ENCODE measurements around the gene CCNL1.

CCNL1 gene

DNA sequence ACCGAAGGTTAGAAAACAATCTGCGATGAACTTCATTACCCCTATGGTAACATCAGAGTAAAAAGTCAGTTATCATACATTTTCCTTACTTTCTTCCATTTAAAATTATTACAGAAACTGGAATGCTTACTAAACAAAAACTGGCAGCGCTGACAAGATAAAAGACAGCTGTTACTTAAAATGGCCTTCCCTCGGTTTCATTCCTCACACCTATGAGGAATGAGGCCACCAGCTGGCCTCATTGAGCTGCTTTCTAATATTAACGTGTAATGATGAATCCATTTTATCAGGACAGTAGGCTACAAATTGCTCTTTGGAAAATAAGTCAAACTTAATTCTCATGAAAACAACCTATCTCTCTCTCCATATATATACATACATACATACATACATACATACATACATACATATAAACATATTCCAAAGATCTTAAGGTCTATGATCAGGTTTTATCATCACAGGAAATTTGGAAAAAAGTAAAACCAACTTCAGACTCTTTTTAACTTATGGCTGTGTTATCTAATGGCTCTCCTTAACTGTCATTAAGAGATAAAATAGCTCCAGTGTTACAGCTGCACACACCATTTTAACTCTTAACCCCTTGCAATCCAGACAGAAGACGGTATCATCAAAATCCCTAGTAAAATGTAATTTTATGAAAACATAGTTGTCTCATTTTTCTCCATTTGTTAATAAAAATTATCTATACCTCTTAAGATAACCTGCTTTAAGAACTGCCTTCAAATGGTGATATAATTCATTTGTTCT, 5.2 kb downstream of the CCNL1 start:
- peak overlapping the region; percentile 29 for H3K4me3 ChIP-seq (IDR thresholded peaks at IDR 0.05; ENCODE audit: insufficient read depth, low read depth, low read length)

DNA sequence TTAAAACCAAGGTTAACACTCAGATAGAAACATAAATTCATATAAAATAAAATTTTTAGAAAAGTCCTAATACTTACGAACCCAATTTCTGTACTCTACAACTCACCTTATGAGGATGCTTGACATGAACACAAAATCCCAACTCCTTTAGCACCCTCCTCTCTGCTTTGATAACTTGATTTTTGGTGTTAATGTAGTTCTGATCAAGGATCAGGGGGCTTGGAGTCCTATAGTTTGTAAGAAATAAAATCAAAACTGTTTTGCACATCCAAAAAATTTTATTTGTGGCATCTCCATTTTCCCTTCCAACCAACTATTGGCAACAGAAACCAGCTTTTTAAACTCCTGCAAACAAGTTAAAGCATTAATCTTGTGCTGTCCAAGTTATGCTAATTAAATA, 7.0 kb downstream of the CCNL1 start:
- no peaks in the 10 kb centered on the region for H3K27me3 ChIP-seq (ENCODE audit: insufficient read depth, low read depth)
- peaks cover 70% of the 10 kb centered on the region for H3K4me1 ChIP-seq (ENCODE audit: low read depth, poor library complexity, severe bottlenecking)
- no peak overlapping the region for H2AFZ ChIP-seq (ENCODE audit: low read depth)
- no peak overlapping the region; the same call in 1 of the 2 replicates for H3K27ac ChIP-seq
- TF ChIP-seq, protein P1, sequence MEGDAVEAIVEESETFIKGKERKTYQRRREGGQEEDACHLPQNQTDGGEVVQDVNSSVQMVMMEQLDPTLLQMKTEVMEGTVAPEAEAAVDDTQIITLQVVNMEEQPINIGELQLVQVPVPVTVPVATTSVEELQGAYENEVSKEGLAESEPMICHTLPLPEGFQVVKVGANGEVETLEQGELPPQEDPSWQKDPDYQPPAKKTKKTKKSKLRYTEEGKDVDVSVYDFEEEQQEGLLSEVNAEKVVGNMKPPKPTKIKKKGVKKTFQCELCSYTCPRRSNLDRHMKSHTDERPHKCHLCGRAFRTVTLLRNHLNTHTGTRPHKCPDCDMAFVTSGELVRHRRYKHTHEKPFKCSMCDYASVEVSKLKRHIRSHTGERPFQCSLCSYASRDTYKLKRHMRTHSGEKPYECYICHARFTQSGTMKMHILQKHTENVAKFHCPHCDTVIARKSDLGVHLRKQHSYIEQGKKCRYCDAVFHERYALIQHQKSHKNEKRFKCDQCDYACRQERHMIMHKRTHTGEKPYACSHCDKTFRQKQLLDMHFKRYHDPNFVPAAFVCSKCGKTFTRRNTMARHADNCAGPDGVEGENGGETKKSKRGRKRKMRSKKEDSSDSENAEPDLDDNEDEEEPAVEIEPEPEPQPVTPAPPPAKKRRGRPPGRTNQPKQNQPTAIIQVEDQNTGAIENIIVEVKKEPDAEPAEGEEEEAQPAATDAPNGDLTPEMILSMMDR (conservative IDR thresholded peaks at IDR 0.05; ENCODE audit: low read depth, low read length): no peak
- H3K79me2 ChIP-seq (ENCODE audit: insufficient read depth, low read depth): peaks cover 96% of the 10 kb centered on the region
- no peak overlapping the region for H3K4me3 ChIP-seq (IDR thresholded peaks at IDR 0.05; ENCODE audit: insufficient read depth, low read depth, low read length)
- H3K36me3 ChIP-seq (ENCODE audit: insufficient read depth): peaks cover 93% of the 10 kb centered on the region
- peaks cover 66% of the 10 kb centered on the region for H4K20me1 ChIP-seq (ENCODE audit: insufficient read depth)
- peak overlapping the region; percentile 97; the same call in 1 of the 2 replicates for H3K4me2 ChIP-seq
- H3K9ac ChIP-seq: no peak overlapping the region

More for the DNA sequence above, 5.2 kb downstream of the CCNL1 start:
- TF ChIP-seq, protein P1 (conservative IDR thresholded peaks at IDR 0.05; ENCODE audit: low read depth, low read length): no peak
- no peaks in the 10 kb centered on the region for H3K27me3 ChIP-seq (ENCODE audit: insufficient read depth, low read depth)
- H2AFZ ChIP-seq (ENCODE audit: low read depth): no peak overlapping the region
- H3K9ac ChIP-seq: no peak overlapping the region
- peaks cover 77% of the 10 kb centered on the region for H3K4me1 ChIP-seq (ENCODE audit: low read depth, poor library complexity, severe bottlenecking)
- peak overlapping the region; percentile 97 for H3K4me2 ChIP-seq
- peaks cover 75% of the 10 kb centered on the region for H4K20me1 ChIP-seq (ENCODE audit: insufficient read depth)
- H3K27ac ChIP-seq: peak overlapping the region; percentile 11; the same call in 1 of the 2 replicates
- H3K36me3 ChIP-seq (ENCODE audit: insufficient read depth): peaks cover 83% of the 10 kb centered on the region
- peaks cover 99% of the 10 kb centered on the region for H3K79me2 ChIP-seq (ENCODE audit: insufficient read depth, low read depth)

DNA sequence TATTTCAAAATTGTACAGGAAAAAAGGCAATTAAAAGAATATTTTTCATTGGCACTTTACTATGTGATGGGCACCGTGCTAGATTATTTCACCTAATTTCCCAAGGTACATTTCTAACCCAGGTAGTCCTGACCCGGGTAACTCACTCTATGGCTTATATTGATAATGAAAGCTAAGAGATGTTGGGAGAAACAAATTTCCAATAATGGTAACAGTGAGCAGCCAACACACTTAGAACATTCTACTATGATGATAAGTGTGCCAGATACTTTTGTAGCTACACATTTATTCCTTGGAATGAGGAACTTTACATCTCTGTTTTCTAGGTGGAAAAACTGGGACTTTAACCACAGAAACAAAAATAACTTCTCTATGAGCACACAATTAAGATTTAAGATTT, 7.5 kb downstream of the CCNL1 start:
- Histone ChIP-seq H3K27ac (no peak overlapping the region), H4K20me1 (ENCODE audit: insufficient read depth) (peaks cover 61% of the 10 kb centered on the region), H3K4me2 (0 out of 2 replicates have a peak overlapping the region, but pooled peaks have one; percentile 6), H3K36me3 (ENCODE audit: insufficient read depth) (peaks cover 93% of the 10 kb centered on the region), H3K4me1 (ENCODE audit: low read depth, poor library complexity, severe bottlenecking) (peaks cover 68% of the 10 kb centered on the region), H3K4me3 (IDR thresholded peaks at IDR 0.05; ENCODE audit: insufficient read depth, low read depth, low read length) (no peak overlapping the region), H3K27me3 (ENCODE audit: insufficient read depth, low read depth) (no peaks in the 10 kb centered on the region), H2AFZ (ENCODE audit: low read depth) (no peak overlapping the region), H3K9ac (no peak overlapping the region), H3K79me2 (ENCODE audit: insufficient read depth, low read depth) (peaks cover 91% of the 10 kb centered on the region)
- TF ChIP-seq, protein P1 (conservative IDR thresholded peaks at IDR 0.05; ENCODE audit: low read depth, low read length): no peak

DNA sequence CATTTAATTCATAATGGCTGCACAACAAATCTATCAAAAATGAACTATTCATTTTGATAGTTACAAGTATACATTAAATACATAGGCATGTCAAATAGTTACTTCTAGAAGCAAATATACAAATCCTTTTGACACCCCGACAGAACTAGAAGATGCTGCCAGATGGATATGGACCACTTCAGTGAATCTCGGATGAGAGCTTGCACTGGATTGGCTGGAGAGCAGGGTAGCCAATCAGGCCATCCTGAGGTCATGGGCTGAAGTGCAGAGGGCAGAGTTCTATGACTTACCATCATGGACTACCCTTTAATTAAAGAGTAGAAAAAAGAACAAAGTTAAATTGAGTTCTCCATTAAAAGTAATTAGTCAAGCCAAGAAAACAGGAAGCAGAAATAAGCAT, 8.3 kb downstream of the CCNL1 start:
- H3K36me3 ChIP-seq (ENCODE audit: insufficient read depth): peaks cover 94% of the 10 kb centered on the region
- TF ChIP-seq, protein P1 (conservative IDR thresholded peaks at IDR 0.05; ENCODE audit: low read depth, low read length): no peak
- H3K27me3 ChIP-seq (ENCODE audit: insufficient read depth, low read depth): no peaks in the 10 kb centered on the region
- H3K4me1 ChIP-seq (ENCODE audit: low read depth, poor library complexity, severe bottlenecking): peaks cover 62% of the 10 kb centered on the region
- H3K4me2 ChIP-seq: no peak overlapping the region
- peaks cover 83% of the 10 kb centered on the region for H3K79me2 ChIP-seq (ENCODE audit: insufficient read depth, low read depth)
- H2AFZ ChIP-seq (ENCODE audit: low read depth): no peak overlapping the region
- H4K20me1 ChIP-seq (ENCODE audit: insufficient read depth): peaks cover 53% of the 10 kb centered on the region
- no peak overlapping the region for H3K27ac ChIP-seq
- H3K4me3 ChIP-seq (IDR thresholded peaks at IDR 0.05; ENCODE audit: insufficient read depth, low read depth, low read length): no peak overlapping the region
- no peak overlapping the region for H3K9ac ChIP-seq

Measured in KMS-11 (cell line).